Lower leg skin (tissue), 4 donors: ENCODE data around the gene NHLH1. TPM values are rescaled to one million over a fixed set of nuclear protein-coding genes. Genes with fewer than 3 reads are reported as not detected.

Experiments used
- DNase-seq, 2 donors: peaks; one replicate each; pipeline ENCODE4 v3.0.0-alpha.2; 2019; ENCODE audit warnings: low spot score in 2 of 2
- H3K4me3 ChIP-seq: fragments of 200-600 bp; sonication (generic); 2 replicates; pipeline ENCODE4 v1.5.1; 2017; ENCODE audit warnings: mild to moderate bottlenecking, low read depth; ENCODE audit not compliant: poor library complexity, severe bottlenecking
- POLR2A ChIP-seq, 2 donors: fragments of 450-650 bp; IDR thresholded peaks; one replicate each; pipeline ENCODE4 v1.6.1; 2016 to 2017; ENCODE audit warnings: antibody characterized with exemption in 2 of 2, mild to moderate bottlenecking in 1 of 2, moderate library complexity in 1 of 2
- WGBS, 2 donors: methylation state at CpG; one replicate each; pipeline ENCODE4 v1.1.5; 2018; 5-methylcytosine and 5-hydroxymethylcytosine counted together
- intact Hi-C: fragments of 100-400 bp; cut with DNase I; formaldehyde crosslinking; loops from one replicate; pipeline ENCODE4 v1.15.0; 2023; ENCODE audit warnings: low total_unique reads
- total RNA-seq, 4 donors: library from RNA; depleted of rRNA; stranded (reverse); fragments of >200 nt; gene quantifications; one replicate each; pipeline ENCODE4 v1.1.0, GENCODE V29; 2016
- TF ChIP-seq, protein P1 (sequence below), 3 donors: fragments of 450-650 bp; IDR thresholded peaks; one replicate each; pipeline ENCODE4 v1.5.1; 2016; ENCODE audit warnings: antibody characterized with exemption in 3 of 3, mild to moderate bottlenecking in 3 of 3, moderate library complexity in 2 of 3

NHLH1 gene
- total RNA-seq, 4 donors from 2014 or later, result 0.10 TPM; not detected in 3

DNA sequence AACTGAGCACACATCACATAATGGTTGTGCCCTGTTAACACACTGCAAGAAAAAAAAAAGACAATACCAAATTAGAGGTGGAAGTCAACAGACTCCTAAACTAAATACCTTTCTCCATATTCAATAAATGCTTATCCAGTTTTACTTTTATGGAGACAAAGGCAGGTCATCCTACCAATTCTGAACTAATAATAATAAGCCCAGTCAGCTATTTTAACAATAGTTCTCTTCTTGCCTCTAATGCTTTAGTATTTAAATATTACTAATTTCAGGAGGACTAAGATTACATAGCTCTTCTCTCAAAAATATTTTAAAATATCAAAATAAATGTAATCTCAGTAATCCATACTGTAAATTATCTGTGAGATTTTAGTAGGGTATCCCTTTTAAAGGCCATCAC, 34.4 kb upstream of the NHLH1 start:
- TF ChIP-seq POLR2A (IDR thresholded peaks at IDR 0.05), result no peak
- TF ChIP-seq, protein P1, sequence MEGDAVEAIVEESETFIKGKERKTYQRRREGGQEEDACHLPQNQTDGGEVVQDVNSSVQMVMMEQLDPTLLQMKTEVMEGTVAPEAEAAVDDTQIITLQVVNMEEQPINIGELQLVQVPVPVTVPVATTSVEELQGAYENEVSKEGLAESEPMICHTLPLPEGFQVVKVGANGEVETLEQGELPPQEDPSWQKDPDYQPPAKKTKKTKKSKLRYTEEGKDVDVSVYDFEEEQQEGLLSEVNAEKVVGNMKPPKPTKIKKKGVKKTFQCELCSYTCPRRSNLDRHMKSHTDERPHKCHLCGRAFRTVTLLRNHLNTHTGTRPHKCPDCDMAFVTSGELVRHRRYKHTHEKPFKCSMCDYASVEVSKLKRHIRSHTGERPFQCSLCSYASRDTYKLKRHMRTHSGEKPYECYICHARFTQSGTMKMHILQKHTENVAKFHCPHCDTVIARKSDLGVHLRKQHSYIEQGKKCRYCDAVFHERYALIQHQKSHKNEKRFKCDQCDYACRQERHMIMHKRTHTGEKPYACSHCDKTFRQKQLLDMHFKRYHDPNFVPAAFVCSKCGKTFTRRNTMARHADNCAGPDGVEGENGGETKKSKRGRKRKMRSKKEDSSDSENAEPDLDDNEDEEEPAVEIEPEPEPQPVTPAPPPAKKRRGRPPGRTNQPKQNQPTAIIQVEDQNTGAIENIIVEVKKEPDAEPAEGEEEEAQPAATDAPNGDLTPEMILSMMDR (IDR thresholded peaks at IDR 0.05), result no peak
- H3K4me3 ChIP-seq, result no peak overlapping the region
- intact Hi-C loops, result no loop called here
- no peak for DNase-seq

DNA sequence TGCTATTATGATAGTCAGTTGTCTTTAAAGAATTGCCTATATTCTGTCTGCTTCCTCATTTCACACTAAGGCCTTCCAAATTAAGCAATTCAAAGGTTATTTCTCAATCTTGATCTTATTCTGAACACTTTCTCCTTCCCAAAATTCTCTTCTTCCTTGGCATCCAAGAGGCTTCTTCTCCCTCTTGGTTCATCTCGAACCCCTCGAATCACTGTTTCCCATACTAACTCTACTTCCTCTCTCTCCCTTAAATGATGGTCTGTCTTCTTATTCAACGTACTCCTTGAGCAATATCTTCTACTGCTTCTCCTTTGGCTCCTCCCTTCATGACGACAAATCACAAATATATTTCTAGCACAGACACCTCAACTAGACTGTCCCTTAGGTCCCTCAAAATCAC, 28.3 kb upstream of the NHLH1 start:
- H3K4me3 ChIP-seq, result no peak overlapping the region
- no peak for DNase-seq
- 77 to 79% methylated on average over 4 of the region's 4 CpGs for WGBS, 2 donors
- intact Hi-C loops, result no loop called here
- TF ChIP-seq, protein P1 (IDR thresholded peaks at IDR 0.05), result no peak
- no peak for TF ChIP-seq POLR2A (IDR thresholded peaks at IDR 0.05)

- TF ChIP-seq POLR2A (IDR thresholded peaks at IDR 0.05), result no peak
- TF ChIP-seq, protein P1 (IDR thresholded peaks at IDR 0.05), result no peak
- no peak for DNase-seq
- WGBS, 2 donors, result 75 to 78% methylated on average over 3 of the region's 3 CpGs
- H3K4me3 ChIP-seq, result no peak overlapping the region
- intact Hi-C loops, result no loop called here
These were observed 26.7 kb upstream of the NHLH1 start for GRCh38 chr1:160340146-160340545.

GRCh38 chr1:160340866-160341265, 26.0 kb upstream of the NHLH1 start:
- intact Hi-C loops, result no loop called here
- WGBS, 2 donors, result 52 to 65% methylated on average over 2 of the region's 2 CpGs
- DNase-seq, result no peak
- no peak for TF ChIP-seq POLR2A (IDR thresholded peaks at IDR 0.05)
- TF ChIP-seq, protein P1 (IDR thresholded peaks at IDR 0.05), result no peak
- H3K4me3 ChIP-seq, result no peak overlapping the region

DNA sequence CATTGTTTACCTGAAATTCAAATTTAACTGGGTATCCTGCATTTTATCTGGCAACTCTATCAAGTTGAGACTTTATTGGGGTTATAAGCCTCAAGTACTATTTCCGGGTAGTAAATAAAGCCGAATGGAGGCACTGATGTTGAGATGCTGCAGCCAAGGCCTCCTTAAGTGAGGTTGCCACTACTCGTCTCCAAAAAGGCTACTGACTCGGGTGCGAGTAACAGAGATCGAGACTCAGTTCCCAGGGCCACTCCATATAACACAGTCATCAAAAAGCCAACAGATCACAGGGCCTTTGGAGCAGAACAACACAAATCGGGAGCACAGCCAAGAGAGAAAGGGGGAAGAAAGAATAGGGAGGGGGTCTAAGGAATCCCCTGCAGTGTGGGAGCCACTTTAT, 24.3 kb upstream of the NHLH1 start:
- intact Hi-C loops, result no loop called here
- TF ChIP-seq, protein P1 (IDR thresholded peaks at IDR 0.05), result no peak
- no peak for TF ChIP-seq POLR2A (IDR thresholded peaks at IDR 0.05)
- no peak for DNase-seq
- peak overlapping the region; percentile 95 for H3K4me3 ChIP-seq
- WGBS, 2 donors, result 0 to 1% methylated on average over 7 of the region's 7 CpGs
